GM19240 (cell line): ENCODE measurements around the gene OLFML1.
A peak's percentile ranks its signal among the peaks of the same experiment; 100 is the strongest.

Experiments
- DNase-seq: peaks from one replicate; pipeline ENCODE4 v3.0.0; 2011; ENCODE audit warnings: low spot score; ENCODE audit not compliant: insufficient read length

Gene OLFML1

DNA sequence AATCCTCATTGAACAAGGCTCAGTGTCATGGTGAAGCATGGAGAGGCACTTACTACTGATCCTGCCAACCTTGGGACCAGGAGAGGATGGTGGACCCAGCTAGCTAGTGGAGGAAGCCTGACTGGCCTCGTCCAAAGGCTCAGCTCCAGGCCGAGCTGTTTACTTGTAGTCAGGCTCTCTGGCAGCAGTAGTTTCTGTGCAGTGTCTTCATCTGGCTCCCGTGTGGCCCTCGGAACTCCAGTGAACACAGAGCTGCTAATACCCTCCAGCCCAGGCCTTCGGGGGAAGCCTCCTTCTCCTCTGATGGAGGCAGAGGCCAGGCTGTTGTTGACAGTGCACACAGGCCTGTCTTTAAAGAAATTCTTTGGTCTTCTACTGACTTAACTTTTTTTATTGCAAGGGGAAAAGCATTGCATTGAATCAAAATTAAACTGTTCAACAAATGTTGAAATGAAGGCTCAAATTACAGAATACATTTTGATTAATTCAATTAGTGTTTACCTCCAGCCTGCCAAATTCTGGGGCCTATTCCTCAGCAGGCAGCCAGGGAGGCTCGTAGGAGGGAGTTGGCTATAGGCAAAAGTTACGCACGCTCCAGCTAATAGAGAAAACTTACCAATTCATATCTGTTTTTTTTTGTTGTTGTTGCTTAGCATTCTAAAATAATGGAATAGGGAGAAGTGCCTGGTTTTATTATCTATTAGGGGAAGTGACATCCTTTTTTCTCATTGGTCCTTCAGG is 47.3 kb downstream of the OLFML1 start:
- no peak for DNase-seq

DNA sequence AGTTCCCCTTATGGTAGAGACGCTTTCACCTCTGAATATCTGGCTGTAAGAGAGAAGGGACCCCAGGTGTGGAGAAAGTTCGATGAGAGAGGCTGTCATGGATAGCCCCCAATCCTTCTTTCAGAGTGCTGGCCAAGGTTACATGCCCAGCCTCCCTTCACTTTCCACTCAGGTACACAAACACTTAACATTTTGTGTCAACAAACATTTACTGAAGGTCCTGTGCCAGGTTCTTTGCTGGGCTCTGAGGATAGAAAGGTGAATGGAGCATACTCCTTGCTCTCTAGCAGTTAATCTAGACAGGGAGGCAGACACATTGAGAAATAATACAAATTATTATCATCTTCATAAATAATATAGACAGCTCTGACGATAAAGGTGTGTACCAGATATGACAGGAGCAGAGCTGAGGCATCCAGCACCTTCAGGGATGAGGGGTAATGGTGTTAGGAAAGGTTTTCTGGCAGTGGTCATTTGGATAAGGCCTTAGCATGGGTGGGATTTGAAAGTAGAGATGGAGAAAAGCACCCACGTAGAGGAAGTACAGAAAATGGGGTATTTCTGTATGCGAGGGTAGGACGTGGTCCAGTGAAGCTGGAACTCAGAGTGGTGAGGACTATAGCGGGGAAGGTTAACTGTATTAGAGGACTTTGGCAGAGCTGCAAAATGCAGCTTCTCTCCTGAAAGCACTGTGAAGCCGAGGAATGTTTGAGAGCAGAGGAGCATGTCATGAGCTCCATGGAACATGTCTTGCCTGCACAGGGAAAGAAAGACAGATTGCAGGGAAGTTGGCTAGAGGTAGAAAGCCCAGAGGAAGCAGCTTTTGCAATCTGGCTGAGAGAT is 48.1 kb downstream of the OLFML1 start:
- DNase-seq: no peak

DNA sequence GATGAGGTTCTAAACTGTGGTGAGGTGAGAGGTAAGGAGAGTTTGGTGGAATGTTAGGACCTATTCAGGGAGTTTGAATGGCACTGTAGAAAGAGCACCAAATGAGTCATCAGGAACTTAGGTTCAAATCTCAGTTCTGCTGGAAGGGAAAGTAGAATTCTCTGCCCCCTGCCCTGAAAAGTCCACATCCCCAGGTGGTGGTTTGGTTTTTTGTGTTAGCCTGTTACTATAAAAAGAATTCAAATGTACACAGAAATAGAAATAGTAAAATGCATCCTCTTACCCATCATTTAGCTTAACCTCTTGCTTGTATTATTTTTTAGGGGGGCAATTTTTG is 48.7 kb downstream of the OLFML1 start:
- DNase-seq: no peak

DNA sequence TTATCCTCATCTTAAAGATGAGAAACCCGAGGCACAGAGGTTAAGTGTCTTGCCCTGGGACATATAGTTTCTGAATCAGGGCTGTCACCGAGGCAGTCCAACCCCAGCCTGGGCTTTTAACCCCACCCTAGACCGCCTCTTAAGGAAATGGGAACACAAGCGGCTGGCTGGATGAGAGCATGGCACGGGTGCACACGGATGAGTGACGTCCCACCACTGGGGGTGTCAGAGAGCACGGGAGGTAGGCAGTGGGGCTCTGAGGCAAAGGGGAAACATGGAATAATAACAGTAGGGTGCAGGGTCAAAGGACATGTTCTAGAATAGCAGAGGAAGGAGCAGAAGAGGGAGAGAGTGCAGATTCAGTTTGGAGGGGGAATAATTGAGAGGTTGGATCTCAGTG is 50.8 kb downstream of the OLFML1 start:
- no peak for DNase-seq

DNA sequence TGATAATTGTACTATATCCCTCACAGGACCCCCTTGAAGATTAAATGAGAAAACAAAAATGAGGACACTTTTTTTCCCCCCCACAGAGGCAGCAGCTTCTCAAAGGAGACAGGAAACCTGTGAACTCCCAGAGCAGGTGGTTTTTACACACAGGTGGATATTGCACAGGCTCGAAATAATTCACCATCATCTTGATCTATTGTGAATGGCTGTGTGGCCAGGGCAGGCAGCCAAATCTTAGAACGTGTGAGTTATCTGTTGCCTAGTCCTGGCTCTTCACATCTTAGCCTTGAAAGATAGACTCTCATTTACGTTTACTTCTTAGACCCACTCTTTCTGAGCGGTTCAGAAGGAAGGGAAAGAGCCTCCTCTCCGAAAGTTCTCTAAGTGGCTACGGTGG is 52.0 kb downstream of the OLFML1 start:
- DNase-seq: no peak

DNA sequence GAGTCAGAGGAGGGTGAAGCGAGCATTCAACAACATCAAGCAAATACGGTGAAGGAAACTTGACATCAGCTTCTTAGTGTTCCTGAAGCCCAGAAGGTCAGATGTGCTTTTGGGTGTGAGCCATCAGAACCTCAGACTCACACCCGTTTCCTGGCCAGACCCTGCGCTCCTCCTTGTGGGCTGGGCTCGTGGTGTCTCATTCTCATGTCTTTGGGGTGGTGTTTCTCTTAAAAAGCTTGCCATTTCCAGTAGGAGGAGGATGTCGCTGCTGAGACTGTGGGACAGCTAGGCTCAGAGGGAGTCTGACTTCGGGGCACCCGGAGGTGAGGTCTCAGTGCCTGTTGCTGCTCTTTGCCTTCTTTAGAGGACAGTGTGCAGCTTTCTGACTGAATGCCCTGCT is 52.7 kb downstream of the OLFML1 start:
- DNase-seq: no peak

DNA sequence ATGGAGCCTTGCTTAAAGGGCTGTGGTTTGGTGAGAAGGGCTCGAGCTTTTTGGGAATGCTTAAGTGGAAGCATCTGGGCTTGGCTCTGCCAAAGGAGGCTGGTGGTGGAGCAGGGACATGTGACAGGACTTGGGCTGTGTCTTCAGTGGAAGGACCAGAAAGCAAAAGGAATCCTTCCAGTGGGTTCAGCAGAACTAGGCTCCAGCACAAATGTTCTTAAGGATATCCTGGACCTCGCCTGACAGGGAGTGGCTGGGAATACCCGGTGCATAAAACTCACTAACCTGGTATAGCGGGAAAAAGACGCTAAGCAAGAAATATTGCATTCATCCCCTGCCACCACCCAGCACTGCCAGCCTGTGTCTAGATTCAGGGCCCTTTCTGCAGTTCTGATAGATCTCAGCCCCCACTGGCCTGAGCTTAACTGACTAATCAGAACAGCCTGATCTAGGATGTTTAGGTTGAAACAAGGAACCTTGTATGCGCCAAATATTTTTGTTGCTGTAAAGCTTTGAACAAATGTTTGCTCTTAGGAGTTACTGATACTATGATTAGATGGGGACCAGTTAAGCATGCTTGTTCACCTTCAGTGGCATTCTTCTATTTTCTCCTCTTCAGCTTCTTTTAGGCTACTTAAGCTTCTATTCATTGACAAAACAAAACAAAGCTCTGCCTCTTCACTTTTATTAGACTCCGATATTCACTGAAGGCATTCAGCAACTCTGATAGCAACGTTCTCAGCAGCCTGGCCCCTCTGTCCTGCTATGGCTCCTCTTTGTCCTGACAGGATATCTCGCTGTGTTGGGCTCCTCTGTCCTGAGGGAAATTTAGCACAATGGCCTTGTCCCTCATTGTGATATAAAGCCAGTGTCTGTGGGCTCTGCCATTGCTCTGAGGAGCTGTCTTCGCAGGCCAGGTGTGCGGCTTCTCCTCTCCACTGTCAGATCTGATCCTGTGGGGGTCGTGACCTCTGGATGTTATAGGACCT is 53.5 kb downstream of the OLFML1 start:
- DNase-seq: no peak

DNA sequence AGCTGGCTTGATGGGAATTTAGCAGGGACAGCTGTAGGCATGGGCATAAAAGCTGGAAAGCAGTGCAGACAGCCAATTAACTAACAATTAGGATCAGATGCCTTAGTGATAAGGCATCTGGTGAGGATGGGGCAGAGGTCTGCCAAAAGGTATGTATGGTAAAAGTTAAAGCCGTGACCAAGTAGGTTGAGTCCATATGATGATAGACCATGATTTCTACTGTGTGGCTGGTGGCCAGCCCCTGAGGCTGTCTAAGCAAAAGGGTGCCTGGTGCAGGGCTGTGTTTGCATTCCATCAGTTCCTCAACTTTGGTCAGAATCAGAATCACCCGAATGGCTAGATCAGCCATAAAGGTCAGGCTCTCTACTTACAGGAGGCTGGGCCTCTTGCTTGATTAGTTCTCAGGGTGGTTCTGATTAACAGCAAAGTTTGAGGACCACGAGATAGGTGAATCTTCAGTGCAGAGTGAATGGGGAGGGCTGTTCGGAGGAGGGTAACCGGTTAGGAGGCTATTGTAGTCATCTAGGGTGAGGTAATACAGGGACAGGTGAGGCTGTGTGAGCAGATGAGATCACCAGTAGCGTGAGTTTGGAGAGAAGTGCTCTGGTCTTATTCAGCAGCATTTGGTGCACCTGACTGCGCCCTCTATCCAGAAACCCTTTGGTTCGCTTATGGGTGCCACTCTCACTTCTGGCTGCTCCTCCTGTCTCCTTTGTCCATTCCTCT is 55.7 kb downstream of the OLFML1 start:
- DNase-seq: no peak

DNA sequence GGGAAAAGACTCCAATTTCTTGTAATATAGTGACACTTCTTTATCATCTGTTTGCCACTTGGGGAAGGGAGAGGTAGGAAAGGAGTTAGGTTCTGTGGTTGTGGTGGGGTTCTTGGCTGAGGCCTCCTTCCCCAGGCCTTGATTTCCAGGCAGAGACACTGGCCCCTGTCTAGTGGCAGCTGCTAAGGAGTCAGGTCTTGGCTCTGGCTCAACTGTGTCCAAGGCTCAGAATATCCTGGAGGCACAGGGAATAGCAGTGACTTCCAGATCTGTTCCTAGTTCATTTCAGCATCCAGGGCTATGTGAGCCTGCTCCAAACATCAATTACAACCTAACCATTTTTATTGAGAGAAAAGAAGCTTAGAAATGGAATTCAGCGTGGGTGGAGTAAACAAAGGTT is 58.0 kb downstream of the OLFML1 start:
- DNase-seq: no peak

DNA sequence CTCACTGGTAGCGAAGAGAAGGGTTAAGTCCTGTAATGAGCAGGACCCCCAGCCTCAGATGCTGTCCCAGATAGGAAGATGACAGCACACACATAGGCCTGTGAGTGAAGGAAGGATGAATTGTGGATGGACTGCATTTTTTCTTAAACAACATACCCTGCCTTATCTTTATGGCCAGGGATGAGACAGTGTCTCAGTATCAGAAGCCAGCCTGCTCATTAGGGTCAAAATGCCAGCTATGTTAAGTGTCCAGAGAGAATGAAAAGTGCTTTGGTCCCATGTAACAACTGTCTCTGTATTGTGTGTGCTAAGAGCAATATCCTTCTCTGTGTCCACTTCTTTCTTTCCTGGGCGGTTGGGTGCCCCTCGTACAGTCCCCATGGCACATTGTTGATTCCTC is 58.7 kb downstream of the OLFML1 start:
- no peak for DNase-seq

DNA sequence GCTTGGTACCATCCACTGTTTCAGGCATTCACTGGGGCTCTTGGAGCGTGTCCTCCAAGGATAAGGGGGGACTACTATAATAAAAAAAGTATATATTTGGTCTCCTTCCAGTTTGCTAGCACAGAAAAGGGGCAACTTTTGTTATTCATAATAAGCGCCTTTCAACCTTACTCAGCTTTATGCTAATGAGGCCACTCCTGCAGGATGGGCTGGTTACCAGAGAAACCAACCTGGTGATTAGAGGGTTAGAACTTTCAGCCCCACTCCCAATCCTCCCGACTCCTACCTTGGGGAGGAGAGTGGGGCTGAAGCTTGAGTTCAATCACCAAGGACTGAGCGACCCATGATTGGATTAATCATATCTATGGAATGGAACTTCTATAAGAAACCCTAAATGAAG is 60.3 kb downstream of the OLFML1 start:
- no peak for DNase-seq

DNA sequence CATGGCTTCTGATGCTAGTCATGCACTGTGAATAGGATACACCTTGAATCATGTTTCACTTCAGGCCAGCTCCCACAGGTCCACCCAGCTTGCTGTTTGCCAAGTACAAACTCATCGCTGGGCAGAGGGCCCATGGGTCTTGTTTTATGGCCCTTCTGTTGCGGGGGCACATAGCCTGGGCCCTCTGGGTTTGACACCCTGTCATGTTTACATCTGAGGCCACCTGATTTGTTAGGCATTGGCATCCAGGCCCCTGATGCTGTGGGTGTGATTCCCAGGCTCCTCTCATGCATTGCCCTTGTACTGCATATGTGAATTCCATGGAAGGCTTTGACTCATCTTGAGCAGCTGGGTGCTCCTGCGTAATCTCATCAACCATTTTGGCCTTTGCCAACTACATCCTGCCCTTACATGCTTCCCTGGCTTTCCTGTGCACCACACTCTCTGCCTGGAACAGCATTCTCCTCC is 61.1 kb downstream of the OLFML1 start:
- DNase-seq: no peak

DNA sequence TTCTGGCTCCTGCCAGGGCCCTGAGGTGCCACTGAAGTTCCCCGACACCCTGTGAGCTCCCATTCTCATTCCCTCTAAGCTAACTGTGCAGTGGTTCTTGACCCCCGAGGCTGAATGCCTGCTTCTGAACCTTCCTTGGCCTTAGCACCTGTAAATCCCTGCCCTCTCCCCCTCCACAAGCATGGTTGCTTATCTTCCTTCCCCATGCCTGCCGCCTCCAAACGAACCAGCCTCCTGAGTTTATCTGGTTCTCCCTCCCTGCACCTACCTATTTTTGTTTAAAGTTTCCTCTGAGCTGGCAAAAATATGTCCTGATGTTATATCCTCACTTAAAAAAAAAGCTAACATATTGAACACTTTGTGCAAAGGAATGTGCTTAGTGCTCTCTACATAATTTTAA is 62.4 kb downstream of the OLFML1 start:
- no peak for DNase-seq

DNA sequence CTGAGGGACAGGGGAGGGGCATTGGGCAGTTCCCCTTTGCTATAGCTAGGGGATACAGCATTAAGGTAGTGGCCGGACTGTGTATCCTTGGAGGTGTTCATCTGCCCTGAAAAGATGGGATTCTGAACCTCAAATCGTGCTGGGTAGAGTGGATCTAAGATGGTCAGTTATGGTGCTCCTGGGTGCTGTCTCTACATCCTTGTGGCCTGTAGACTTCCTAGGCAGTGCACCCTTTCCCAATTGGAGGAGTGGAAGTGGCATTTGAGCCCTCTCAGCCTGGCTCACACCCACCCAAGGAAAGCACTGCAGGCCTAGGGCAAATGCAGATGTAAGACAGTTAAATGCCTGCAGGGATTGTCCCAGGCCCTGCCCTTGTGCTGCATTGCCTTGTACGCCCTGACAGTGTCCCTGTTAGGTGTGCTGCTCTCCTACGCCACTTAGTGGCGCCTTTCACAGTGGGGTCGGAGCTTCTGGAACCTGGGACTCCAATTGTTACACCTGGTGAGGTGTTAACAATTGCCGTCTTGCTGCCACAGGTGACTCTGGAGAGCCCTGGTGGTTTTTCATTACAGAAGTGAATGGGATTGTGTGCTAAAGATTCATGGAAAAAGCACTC is 63.5 kb downstream of the OLFML1 start:
- DNase-seq: peak; percentile 49

DNA sequence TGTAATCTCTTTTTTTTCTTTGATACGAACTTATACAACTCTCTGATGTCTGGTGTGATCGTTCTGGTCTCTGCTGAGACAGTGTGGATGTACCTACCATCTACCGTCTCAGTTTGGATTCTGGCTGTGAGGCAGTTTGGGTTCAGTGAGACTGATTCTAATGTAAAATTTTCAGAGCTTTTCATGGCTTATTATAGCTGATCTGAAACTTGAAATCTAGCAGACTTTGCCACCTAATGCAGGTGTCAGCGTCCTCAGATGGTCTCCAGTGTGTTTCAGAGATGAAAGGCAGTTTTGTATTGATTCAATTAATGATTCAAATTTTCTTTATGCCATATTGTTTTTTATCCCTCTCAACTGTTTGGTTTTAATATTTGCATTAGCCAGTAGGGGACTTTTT is 64.4 kb downstream of the OLFML1 start:
- no peak for DNase-seq

DNA sequence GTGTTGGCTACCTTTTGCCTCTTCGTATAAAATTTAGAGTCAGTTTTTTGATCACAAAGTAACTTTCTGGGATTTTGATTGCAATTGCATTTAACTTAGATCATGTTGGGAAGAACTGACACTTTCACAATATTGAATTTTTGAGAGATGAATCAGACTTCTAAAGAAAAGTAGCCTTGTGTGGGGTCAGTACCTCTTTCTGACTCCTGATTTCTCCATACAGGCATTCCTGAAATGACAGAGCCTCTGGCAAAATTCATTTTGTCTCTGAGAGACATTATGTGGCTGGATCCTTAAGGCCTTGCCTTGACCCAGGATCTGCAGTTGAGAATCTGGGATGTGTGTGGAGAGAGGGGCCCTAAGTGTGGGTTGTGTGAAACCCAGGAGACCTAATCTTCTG is 66.3 kb downstream of the OLFML1 start:
- no peak for DNase-seq

DNA sequence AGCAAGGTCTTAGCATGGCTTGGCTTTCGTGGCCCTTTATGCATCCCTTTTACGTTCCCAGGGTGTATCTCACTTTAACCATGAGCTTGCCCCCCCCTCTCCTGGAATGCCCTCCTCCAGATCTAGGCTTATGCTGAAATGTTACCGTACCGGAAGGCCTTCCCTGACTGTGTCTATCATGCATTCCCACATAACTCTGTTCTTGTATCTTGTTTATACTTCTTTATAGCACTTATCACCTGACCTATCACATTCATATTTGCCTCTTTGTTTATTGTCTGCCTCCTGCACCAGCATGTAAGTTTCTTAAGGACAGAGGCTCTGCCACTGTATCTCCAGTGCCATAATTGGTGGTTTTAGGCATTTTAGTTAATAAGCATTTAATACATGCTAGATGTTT is 67.4 kb downstream of the OLFML1 start:
- no peak for DNase-seq

DNA sequence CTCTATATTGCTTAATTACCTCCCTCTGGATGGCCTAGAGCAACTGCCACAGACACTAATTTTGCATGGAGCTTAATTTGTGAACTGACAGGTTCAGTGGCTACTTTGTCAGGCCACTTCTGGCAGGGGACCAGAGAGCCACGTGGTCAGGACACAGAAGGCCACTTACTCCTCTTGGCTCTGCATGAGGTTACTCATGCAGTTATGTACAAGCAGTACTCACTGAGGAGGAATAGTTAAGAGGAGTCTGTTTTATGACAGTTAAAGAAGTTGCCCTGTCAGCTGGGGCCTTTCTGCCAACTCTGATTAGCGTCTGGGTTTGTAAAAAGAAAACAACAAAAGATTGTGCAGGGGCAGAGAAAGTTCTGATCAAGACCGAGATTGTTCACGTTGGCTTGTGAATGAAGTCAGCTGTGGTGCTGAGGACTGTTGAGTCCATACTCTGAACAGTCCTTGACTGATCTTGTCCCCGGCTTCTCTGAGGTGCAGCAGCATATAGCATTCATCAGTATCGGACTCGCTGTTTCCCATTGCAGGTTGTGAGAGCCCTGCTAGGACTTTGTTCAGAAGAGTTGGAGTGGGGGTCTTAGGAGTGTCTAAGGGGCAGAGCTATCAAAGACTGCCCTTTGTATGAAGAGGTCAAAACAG is 69.9 kb downstream of the OLFML1 start:
- DNase-seq: no peak

DNA sequence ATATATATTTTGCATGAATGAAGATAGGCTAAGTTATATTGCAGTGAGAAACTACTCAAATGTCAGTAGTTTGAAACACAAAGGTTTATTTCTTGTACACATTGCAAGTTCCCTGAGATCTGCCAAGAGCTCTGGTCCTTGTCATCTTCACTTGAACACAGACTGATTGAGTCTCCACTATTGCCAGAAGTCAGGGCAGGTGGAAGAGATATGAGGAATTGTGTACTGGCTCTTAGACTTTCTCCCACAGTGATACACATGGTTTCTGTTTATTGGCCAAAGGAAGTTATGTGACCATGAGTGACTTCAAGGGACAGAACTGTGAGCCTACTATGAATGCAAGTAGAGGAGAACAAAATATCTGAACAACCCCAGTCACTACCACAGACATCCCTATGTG is 72.7 kb downstream of the OLFML1 start:
- no peak for DNase-seq
